ENCODE data around the gene SUN1. TPM values are rescaled to one million over a fixed set of nuclear protein-coding genes. Genes with fewer than 3 reads are reported as not detected.

The SUN1 gene
- total RNA-seq, 1 donor from 2014 or later: 183 TPM

- no peak for TF ChIP-seq CTCF (IDR thresholded peaks at IDR 0.05; ENCODE audit: borderline replicate concordance)
- H3K4me3 ChIP-seq: peak overlapping the region; percentile 0
- no peaks in the 10 kb centered on the region for H3K27me3 ChIP-seq (ENCODE audit: low read depth)
- no peak for DNase-seq
- no peaks in the 10 kb centered on the region for H3K36me3 ChIP-seq
- intact Hi-C loops (cut with micrococcal nuclease): no loop called here
- peak overlapping the region; percentile 95 for H3K27ac ChIP-seq (replicated peaks)
- H3K9me3 ChIP-seq (replicated peaks): no peaks in the 10 kb centered on the region
- H3K4me1 ChIP-seq: peaks cover 99% of the 10 kb centered on the region
Observed at GRCh38 chr7:822692-823276, 9.5 kb upstream of the SUN1 start.

- no peak for DNase-seq
- Histone ChIP-seq H3K9me3 (replicated peaks) (no peaks in the 10 kb centered on the region), H3K4me1 (peaks cover 99% of the 10 kb centered on the region), H3K27me3 (ENCODE audit: low read depth) (no peaks in the 10 kb centered on the region), H3K36me3 (no peaks in the 10 kb centered on the region), H3K4me3 (peak overlapping the region; percentile 0), H3K27ac (replicated peaks) (peak overlapping the region; percentile 95)
- TF ChIP-seq CTCF (IDR thresholded peaks at IDR 0.05; ENCODE audit: borderline replicate concordance): no peak
- intact Hi-C loops (cut with micrococcal nuclease): no loop called here
Observed at GRCh38 chr7:823649-824048, 8.6 kb upstream of the SUN1 start.

GRCh38 chr7:824081-824480, 8.2 kb upstream of the SUN1 start:
- Histone ChIP-seq H3K4me1 (peaks cover 99% of the 10 kb centered on the region), H3K9me3 (replicated peaks) (no peaks in the 10 kb centered on the region), H3K27me3 (ENCODE audit: low read depth) (no peaks in the 10 kb centered on the region), H3K36me3 (no peaks in the 10 kb centered on the region), H3K27ac (replicated peaks) (peak overlapping the region; percentile 95), H3K4me3 (no peak overlapping the region)
- intact Hi-C loops (cut with micrococcal nuclease): no loop called here
- no peak for TF ChIP-seq CTCF (IDR thresholded peaks at IDR 0.05; ENCODE audit: borderline replicate concordance)
- no peak for DNase-seq

GRCh38 chr7:824664-825063, 7.6 kb upstream of the SUN1 start:
- Histone ChIP-seq H3K36me3 (no peaks in the 10 kb centered on the region), H3K27ac (replicated peaks) (peak overlapping the region; percentile 95), H3K4me1 (peaks cover 99% of the 10 kb centered on the region), H3K27me3 (ENCODE audit: low read depth) (no peaks in the 10 kb centered on the region), H3K4me3 (peak overlapping the region; percentile 20), H3K9me3 (replicated peaks) (no peaks in the 10 kb centered on the region)
- no peak for TF ChIP-seq CTCF (IDR thresholded peaks at IDR 0.05; ENCODE audit: borderline replicate concordance)
- intact Hi-C loops (cut with micrococcal nuclease): no loop called here
- no peak for DNase-seq

GRCh38 chr7:825386-825785, 6.9 kb upstream of the SUN1 start:
- H3K27ac ChIP-seq (replicated peaks): peak overlapping the region; percentile 95
- H3K4me3 ChIP-seq: peak overlapping the region; percentile 20
- no peaks in the 10 kb centered on the region for H3K36me3 ChIP-seq
- no peaks in the 10 kb centered on the region for H3K27me3 ChIP-seq (ENCODE audit: low read depth)
- DNase-seq: no peak
- intact Hi-C loops (cut with micrococcal nuclease): no loop called here
- peaks cover 99% of the 10 kb centered on the region for H3K4me1 ChIP-seq
- no peak for TF ChIP-seq CTCF (IDR thresholded peaks at IDR 0.05; ENCODE audit: borderline replicate concordance)
- H3K9me3 ChIP-seq (replicated peaks): no peaks in the 10 kb centered on the region
